DND-41 (cell line): ENCODE measurements around the gene RBKS.

Source experiments
- CTCF ChIP-seq: IDR thresholded peaks from 2 replicates; pipeline ENCODE4 v1.5.1; 2012; ENCODE audit warnings: borderline replicate concordance, low read length, moderate library complexity, mild to moderate bottlenecking; ENCODE audit not compliant: poor library complexity, severe bottlenecking; ENCODE audit errors: extremely low read depth
- EZH2 ChIP-seq: IDR thresholded peaks from 3 replicates; pipeline ENCODE4 v1.6.1; 2012; ENCODE audit warnings: borderline replicate concordance, low read depth, mild to moderate bottlenecking, moderate library complexity, low read length, inconsistent platforms; ENCODE audit not compliant: severe bottlenecking

- TF ChIP-seq CTCF (no peak), EZH2 (no peak)
These were observed 83.7 kb downstream of the RBKS start for GRCh38 chr2:27806311-27807059.
